Measurements from ENCODE around the gene HHIPL1. TPM values are rescaled to one million over a fixed set of nuclear protein-coding genes. Genes with fewer than 3 reads are reported as not detected.

The HHIPL1 gene
- total RNA-seq, 1 donor: 3.9 TPM

- no peak for DNase-seq (ENCODE audit: low read depth)
- H3K4me3 ChIP-seq (ENCODE audit: low read depth, low read length): no peak overlapping the region
- no peak for TF ChIP-seq CTCF (IDR thresholded peaks at IDR 0.05; ENCODE audit: insufficient read depth, low read depth, low read length)
Observed at GRCh38 chr14:99611646-99612045, 33.3 kb upstream of the HHIPL1 start.

- TF ChIP-seq CTCF (IDR thresholded peaks at IDR 0.05; ENCODE audit: insufficient read depth, low read depth, low read length): no peak
- DNase-seq (ENCODE audit: low read depth): no peak
- no peak overlapping the region for H3K4me3 ChIP-seq (ENCODE audit: low read depth, low read length)
Observed at GRCh38 chr14:99612071-99612737, 32.7 kb upstream of the HHIPL1 start.

GRCh38 chr14:99612738-99613330, 32.1 kb upstream of the HHIPL1 start:
- DNase-seq (ENCODE audit: low read depth): peak; percentile 45
- H3K4me3 ChIP-seq (ENCODE audit: low read depth, low read length): no peak overlapping the region
- TF ChIP-seq CTCF (IDR thresholded peaks at IDR 0.05; ENCODE audit: insufficient read depth, low read depth, low read length): no peak

- no peak overlapping the region for H3K4me3 ChIP-seq (ENCODE audit: low read depth, low read length)
- no peak for DNase-seq (ENCODE audit: low read depth)
Observed at GRCh38 chr14:99615497-99616157, 29.3 kb upstream of the HHIPL1 start.

GRCh38 chr14:99616832-99617800, 27.8 kb upstream of the HHIPL1 start:
- TF ChIP-seq CTCF (IDR thresholded peaks at IDR 0.05; ENCODE audit: insufficient read depth, low read depth, low read length): no peak
- DNase-seq (ENCODE audit: low read depth): peak; percentile 37
- H3K4me3 ChIP-seq (ENCODE audit: low read depth, low read length): no peak overlapping the region

More at GRCh38 chr14:99615497-99616157, 29.3 kb upstream of the HHIPL1 start:
- TF ChIP-seq CTCF (IDR thresholded peaks at IDR 0.05; ENCODE audit: insufficient read depth, low read depth, low read length): no peak

All from fibroblast of villous mesenchyme (primary cell).